Liver (tissue), 3 donors: ENCODE measurements around the gene SEMA7A.

Experiments used
- CTCF ChIP-seq: fragments of 150-350 bp; IDR thresholded peaks from 2 replicates; pipeline ENCODE4 v1.5.1; 2017; ENCODE audit warnings: improper control_type of control experiment, low read depth, low read length; ENCODE audit not compliant: missing input control
- JUND ChIP-seq, 2 donors: IDR thresholded peaks; 2 replicates each; pipeline ENCODE4 v1.6.1; 2016; ENCODE audit warnings: antibody characterized with exemption in 2 of 2
- MAX ChIP-seq: IDR thresholded peaks from 2 replicates; pipeline ENCODE4 v1.6.1; 2016; ENCODE audit warnings: antibody characterized with exemption
- RAD21 ChIP-seq, 2 donors: IDR thresholded peaks; 2 replicates each; pipeline ENCODE4 v1.6.1; 2016; ENCODE audit warnings: antibody characterized with exemption in 2 of 2, mild to moderate bottlenecking in 2 of 2
- REST ChIP-seq: IDR thresholded peaks from 2 replicates; pipeline ENCODE4 v1.6.1; 2016; ENCODE audit warnings: antibody characterized with exemption, mild to moderate bottlenecking
- donor health status: healthy.
- donor health status: healthy.

GRCh38 chr15:74422265-74422651 is 11.5 kb downstream of the SEMA7A start:
- TF ChIP-seq RAD21 (IDR thresholded peaks at IDR 0.05) (no peak), CTCF (no peak), JUND (IDR thresholded peaks at IDR 0.05) (no peak), MAX (no peak), REST (no peak)
